ENCODE results near the gene TMEM236.

Gene TMEM236

GRCh38 chr10:17802976-17803375 is 51.0 kb downstream of the TMEM236 start:
- TF ChIP-seq, protein P1, sequence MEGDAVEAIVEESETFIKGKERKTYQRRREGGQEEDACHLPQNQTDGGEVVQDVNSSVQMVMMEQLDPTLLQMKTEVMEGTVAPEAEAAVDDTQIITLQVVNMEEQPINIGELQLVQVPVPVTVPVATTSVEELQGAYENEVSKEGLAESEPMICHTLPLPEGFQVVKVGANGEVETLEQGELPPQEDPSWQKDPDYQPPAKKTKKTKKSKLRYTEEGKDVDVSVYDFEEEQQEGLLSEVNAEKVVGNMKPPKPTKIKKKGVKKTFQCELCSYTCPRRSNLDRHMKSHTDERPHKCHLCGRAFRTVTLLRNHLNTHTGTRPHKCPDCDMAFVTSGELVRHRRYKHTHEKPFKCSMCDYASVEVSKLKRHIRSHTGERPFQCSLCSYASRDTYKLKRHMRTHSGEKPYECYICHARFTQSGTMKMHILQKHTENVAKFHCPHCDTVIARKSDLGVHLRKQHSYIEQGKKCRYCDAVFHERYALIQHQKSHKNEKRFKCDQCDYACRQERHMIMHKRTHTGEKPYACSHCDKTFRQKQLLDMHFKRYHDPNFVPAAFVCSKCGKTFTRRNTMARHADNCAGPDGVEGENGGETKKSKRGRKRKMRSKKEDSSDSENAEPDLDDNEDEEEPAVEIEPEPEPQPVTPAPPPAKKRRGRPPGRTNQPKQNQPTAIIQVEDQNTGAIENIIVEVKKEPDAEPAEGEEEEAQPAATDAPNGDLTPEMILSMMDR (IDR thresholded peaks at IDR 0.05; ENCODE audit: low read depth, low read length): no peak
- DNase-seq (ENCODE audit: low read depth in 2 of 2): peak; percentile 62 to 79

DNA sequence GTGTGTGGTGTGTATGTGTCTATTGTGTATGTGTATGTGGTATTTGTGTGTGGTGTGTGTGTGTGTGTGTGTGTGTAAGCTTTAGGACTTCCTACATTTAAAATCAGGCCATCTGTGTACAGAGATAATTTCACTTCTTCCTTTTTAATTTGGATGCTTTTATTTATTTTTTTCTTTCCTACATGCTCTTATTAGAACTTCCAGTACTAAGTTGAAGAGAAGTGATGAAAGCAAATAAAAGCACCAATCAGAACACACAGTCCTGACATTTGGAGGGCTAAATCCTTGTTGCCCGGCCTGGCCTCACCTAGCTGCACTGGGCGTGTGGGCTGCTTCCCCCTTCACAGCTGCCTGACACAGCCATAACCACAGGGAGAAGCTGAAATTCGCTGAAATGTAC is 53.3 kb downstream of the TMEM236 start:
- TF ChIP-seq, protein P1 (IDR thresholded peaks at IDR 0.05; ENCODE audit: low read depth, low read length): no peak
- no peak for DNase-seq (ENCODE audit: low read depth in 2 of 2)
- no peak overlapping the region for H3K4me3 ChIP-seq (replicated peaks in 1 of 2; ENCODE audit: low read depth in 2 of 2, low read length in 2 of 2)

More at GRCh38 chr10:17802976-17803375, 51.0 kb downstream of the TMEM236 start:
- no peak overlapping the region for H3K4me3 ChIP-seq (replicated peaks in 1 of 2; ENCODE audit: low read depth in 2 of 2, low read length in 2 of 2)

DNA sequence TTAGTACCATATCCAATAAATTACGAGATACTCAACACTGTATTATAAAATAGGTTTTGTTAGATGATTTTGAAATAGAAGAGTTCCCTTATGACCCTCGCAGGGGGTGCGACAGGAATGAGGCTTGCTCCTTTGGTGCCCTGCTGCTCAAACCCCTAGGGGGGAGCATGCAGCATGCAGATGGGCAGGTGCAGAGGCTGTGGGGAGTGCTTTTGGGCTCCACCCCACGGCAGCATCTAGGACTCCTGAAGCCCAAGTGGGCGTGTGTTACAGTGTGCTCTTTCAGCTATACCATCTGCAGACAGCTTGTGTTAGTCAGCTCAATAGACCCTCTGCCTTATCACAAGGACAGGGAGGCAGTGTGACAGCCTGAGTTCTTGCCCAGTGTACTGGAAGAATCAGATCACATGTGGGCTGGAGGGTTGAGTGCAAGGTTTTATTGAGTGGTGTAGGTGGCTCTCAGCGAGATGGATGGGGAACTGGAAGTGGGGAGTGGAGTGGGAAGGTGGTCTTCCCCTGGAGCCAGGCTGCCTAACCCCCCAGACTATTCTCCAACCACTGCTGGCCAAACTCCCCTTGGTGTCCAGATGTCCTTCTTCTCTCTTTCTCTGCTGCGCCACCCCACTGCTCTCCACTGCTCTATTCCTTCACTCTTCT is 54.0 kb downstream of the TMEM236 start:
- TF ChIP-seq, protein P1 (IDR thresholded peaks at IDR 0.05; ENCODE audit: low read depth, low read length): no peak
- DNase-seq (ENCODE audit: low read depth in 2 of 2): no peak
- H3K4me3 ChIP-seq (replicated peaks in 1 of 2; ENCODE audit: low read depth in 2 of 2, low read length in 2 of 2): no peak overlapping the region

DNA sequence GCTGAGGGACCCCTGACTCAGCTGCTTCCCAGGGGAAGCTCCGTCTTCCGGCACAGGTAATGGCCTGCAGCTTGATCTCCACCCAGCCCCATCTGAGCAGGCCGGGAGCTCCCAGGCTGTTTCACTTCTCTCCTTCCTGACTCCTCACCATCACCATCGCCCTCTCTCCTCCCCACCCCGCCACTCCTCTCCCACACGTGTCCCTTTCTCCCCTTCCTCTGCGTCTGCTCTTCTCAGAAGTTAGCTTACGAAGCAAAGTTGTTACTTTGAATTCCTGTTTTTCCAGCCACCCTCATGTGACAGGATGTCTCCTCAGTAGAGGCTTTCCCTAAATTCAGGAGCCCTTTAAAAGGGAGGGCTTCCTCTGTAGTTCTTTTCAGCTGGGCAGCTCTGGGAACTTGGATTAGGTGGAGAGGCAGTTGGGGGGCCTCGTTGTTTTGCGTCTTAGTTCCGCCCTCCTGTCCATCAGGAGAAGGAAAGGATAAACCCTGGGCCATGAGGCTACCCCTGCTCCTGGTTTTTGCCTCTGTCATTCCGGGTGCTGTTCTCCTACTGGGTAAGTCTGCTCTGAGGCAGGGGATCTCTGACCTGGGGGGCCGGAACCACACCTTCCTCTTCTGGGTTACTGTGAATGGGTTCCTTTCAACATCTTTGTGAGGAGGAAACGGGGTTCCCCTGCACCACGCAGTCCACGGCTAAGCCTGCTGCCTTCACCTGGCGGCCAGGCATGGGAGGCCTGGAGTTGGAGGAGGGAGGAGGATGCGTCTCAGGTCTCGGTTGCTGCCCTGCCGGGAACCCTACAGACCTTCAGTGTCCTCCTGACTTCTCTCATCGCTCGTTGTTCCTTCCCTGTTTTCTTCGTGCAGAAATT is 57.2 kb downstream of the TMEM236 start, which contains the start of gene MRC1:
TSS of gene MRC1 (plus strand) at position 378 of the 871 bp plus-strand sequence. CDS start at position 496, 118 bp downstream.
- no peak within 1 kb of the TSS for H3K4me3 ChIP-seq (replicated peaks in 1 of 2; ENCODE audit: low read depth in 2 of 2, low read length in 2 of 2)
- TF ChIP-seq, protein P1 (IDR thresholded peaks at IDR 0.05; ENCODE audit: low read depth, low read length): no peak
- DNase-seq (ENCODE audit: low read depth in 2 of 2): no peak

GRCh38 chr10:17811146-17811865 is 59.3 kb downstream of the TMEM236 start:
- TF ChIP-seq, protein P1 (IDR thresholded peaks at IDR 0.05; ENCODE audit: low read depth, low read length): no peak
- no peak overlapping the region for H3K4me3 ChIP-seq (replicated peaks in 1 of 2; ENCODE audit: low read depth in 2 of 2, low read length in 2 of 2)
- DNase-seq (ENCODE audit: low read depth in 2 of 2): peak; percentile 20 to 29

- no peak for DNase-seq (ENCODE audit: low read depth in 2 of 2)
- TF ChIP-seq, protein P1 (IDR thresholded peaks at IDR 0.05; ENCODE audit: low read depth, low read length): no peak
- H3K4me3 ChIP-seq (replicated peaks in 1 of 2; ENCODE audit: low read depth in 2 of 2, low read length in 2 of 2): no peak overlapping the region
Measured at GRCh38 chr10:17814973-17815372, 63.0 kb downstream of the TMEM236 start.

Measured in cardiac fibroblast (primary cell).